HG03103 (cell line): ENCODE data around the gene LIAS.
A peak's percentile ranks its signal among the peaks of the same experiment; 100 is the strongest.
"Not testable (repeated sequence)": the region's sequence is repeated elsewhere in the genome, so short reads cannot be mapped to it uniquely, and the experiment has no call there.

Experiments
- ATAC-seq: cut with Tn5 transposase; IDR thresholded peaks from one replicate; pipeline ENCODE4 v1.9.1; 2021; ENCODE audit warnings: low read depth; ENCODE audit not compliant: unreplicated experiment

Gene LIAS

GRCh38 chr4:39458505-39459300 lies at the start of gene LIAS, which contains the start of gene RPL9:
Gene LIAS (plus strand): TSS chr4:39459056. CDS start chr4:39459118, 62 bp downstream.
Gene RPL9 (minus strand): TSS chr4:39458922. CDS start chr4:39458439, 483 bp downstream.
- ATAC-seq, result peak; percentile 73

DNA sequence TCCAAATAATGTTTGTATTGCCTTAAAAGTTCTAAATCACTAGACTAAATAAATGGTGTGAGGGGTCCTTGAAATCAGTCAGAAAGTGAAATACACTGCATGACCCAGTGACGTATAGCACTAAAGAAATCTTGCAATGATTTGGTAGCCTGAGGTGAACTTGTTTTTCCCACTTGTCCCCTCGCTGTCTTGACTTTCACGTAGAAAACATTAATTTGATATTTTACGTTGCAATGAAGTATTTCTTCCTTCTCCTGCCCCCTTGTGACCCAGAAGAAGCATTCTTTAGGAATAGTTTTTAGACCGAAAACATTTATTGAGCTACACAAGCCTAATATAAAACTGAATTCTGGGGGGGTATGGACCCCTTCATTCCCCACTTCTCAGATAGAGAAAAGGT lies 48.4 kb upstream of the LIAS start:
- ATAC-seq, result no peak

DNA sequence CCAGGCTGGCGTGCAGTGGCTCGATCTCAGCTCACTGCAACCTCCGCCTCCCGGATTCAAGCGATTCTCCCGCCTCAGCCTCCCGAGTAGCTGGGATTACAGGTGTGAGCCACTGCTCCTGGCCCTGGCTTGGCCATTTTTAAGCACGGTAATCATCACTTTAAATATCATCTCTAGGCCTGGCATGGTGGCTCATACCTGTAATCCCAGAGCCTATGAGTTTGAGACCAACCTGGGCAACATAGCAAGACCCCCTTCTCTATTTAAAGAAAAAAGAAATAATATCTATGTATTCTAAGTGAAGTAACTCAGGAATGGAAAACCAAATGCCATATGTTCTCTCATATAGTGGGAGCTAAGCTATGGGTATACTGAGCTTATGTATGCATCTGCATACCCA lies 47.3 kb upstream of the LIAS start:
- ATAC-seq, result not testable (repeated sequence)

DNA sequence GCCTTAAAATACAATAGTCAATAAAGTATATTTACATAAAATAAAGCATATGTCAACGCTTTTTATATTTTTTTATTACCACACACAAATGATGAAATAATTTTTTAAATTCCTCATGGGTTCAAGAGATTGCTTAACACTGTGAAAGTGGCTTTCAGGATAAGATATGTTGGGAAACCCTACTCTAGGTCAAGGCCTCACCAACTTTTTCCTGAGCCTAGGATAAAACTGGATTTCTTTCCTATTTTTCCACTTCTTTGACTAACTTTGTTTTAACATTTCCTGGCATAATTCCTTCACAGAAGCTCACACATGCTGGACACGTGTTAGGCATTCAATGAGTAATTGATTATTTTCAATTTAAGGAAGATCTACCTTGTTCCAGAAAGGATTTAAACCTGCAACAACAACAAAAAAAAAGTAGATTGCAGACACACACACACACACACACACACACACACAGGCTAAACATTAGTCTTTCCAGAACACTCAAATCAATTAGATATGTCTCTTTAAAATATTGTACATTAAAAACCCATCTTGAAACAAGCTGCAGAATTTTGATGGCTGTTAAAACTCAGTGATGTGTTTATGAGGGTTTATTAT lies 43.1 kb upstream of the LIAS start:
- no peak for ATAC-seq

DNA sequence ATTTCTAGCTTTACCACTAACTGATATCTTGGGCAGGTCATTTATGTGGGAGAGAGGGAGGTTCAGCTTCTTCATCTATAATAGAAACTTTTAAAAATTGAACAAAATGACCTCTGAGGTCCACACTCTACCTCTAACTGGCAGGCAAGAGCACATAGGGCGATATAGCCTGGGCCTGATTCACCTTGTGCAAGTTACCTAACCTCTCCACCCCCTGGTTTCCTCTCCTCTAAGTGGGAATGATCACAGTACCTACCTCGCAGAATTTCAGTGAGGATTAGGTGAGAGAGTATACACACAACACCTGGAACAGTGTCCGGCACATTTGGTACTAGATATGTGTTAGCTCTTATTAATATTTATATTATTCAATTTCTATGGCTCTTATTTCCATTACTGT lies 36.6 kb upstream of the LIAS start:
- ATAC-seq, result no peak

GRCh38 chr4:39425297-39425696 lies 33.6 kb upstream of the LIAS start:
- ATAC-seq, result not testable (repeated sequence)

- ATAC-seq, result no peak
Measured at GRCh38 chr4:39426728-39427127, 32.1 kb upstream of the LIAS start.

DNA sequence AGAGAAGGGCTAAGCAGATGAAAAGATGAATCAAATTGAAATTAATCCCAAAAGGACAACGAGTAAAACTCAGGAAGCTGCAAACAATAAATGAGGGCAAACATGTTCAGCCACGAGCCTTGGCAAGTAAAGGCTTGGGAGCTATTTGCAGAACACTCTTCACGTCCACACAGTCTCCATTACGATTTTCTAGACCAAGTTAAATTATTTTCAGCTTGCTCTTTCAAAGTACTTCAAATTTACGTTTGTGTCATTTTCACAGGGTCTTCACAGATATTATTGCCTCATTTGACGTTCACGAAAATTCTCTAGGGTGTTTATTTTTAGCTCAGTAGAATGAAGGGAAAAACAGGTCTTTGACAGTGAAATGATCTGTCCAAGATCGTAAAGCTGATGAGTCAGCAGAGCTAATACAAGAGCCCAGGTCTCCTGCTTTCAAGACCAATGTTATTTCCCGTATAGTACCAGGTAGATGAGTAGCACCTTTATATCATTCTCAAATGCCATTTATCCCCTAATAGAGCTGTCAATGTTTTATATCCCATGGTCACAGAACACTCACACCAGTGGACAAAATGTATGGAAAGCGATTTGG lies 31.2 kb upstream of the LIAS start:
- ATAC-seq, result no peak

DNA sequence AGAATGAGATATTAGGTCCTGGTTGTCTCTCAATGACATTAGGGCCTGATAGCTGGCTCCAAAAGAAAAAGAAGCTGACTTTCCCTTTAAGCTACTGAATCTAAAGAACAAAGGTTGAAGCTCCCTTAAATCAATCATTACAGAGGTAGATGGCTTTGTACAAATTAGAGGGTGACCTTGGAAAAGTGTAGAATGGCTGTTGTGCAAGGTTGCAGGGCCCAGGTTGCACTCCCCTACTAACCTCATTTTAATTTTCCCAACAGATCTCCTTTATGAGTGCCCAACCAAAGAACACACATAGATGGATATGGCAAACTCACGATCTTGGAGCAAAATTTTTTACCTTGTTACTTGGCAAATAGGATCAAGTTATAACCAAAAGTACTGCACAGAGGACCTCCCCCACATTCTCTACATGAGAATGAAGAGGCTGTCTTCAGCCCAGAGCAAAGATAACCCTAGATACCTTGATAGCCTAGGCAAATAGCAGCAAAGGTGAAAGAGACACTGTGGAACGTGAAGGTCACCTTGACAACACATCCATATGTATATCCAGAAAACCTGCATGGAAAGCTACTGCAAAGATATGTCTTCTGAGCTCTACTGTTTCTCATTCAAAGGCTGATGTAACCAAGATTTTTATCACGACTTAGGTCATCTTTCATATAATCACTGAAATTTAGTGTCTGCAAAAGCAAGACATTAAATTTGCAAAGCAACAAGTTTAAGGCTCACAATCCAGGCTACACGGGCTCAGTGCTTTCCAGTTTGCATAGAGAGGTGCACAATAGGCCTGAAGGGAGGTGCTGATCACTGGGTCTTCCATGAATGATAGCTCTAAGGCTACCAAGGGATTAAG lies 29.2 kb upstream of the LIAS start:
- no peak for ATAC-seq

- ATAC-seq, result no peak
Measured at GRCh38 chr4:39433878-39434492, 24.9 kb upstream of the LIAS start.

DNA sequence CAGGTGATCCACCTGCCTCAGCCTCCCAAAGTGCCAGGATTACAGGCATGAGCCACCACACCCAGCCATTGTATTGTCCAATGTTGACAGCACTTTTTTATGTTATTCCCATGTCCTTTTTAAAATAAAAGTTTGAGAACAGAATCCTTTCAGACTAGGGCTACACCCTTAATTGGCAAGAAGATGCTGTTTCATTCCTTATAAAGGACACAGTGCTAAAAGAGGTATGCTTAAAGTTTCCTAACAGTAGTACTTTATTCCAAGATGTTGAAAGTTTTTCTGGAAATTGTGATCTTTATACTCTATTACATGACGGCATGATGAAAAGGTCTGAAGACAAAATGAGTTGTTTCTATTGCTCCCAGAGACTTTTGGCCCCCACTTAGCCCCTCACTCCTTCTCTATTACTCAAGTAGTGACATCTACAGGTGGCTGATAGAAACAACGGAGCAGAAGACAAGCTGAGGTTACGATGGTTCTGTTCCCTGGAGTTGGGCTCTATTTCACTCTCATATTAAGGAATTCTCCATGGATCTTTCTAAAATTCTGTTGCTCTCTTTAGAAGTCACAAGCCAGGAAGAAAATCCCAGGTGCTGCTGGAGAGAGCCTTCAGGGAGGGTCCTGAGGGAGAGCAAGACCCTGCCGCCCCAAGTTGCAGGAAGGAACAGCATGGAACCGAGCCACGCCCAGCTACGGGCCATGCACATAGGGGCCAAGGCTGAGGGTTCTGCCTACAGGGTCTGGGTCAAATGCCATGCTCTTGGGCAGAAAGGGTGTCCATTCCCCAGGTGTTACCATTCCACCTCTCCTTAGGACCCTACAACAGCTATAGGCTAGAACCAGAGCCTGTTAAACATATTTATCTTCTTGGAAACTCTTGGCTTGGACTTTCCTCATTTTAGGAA lies 22.9 kb upstream of the LIAS start:
- ATAC-seq, result no peak

- no peak for ATAC-seq
Measured at GRCh38 chr4:39441593-39441992, 17.3 kb upstream of the LIAS start.

DNA sequence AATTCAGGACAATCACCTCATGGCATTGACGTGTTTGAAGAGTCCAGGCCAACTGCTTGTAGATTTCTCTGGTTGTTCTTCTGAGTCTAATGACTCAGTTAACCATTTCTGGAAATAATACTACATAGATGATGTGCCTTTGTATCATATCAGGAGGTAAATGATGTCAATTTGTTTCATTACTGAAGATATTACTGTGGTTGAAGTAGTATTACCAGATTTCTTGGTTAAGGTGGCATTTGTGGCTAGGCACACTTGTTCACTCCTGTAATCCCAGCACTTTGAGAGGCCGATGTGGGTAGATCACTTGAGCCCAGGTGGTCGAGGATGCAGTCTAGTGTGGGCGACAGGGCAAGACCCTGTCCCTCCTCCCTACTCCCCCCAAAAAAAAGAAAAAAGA lies 15.9 kb upstream of the LIAS start:
- ATAC-seq, result no peak

DNA sequence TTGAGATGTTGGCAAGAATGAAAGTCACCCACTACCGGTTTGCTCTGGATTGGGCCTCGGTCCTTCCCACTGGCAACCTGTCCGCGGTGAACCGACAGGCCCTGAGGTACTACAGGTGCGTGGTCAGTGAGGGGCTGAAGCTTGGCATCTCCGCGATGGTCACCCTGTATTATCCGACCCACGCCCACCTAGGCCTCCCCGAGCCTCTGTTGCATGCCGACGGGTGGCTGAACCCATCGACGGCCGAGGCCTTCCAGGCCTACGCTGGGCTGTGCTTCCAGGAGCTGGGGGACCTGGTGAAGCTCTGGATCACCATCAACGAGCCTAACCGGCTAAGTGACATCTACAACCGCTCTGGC lies 12.4 kb upstream of the LIAS start:
- ATAC-seq, result no peak

- peak; percentile 50 for ATAC-seq
Measured at GRCh38 chr4:39446842-39447573, 11.8 kb upstream of the LIAS start.

- ATAC-seq, result no peak
Measured at GRCh38 chr4:39450618-39451017, 8.2 kb upstream of the LIAS start.

- no peak for ATAC-seq
Measured at GRCh38 chr4:39451423-39452023, 7.3 kb upstream of the LIAS start.

- no peak for ATAC-seq
Measured at GRCh38 chr4:39452153-39452859, 6.5 kb upstream of the LIAS start.
